Kidney (tissue), 14 donors: ENCODE data around the gene WDR45. TPM values are rescaled to one million over a fixed set of nuclear protein-coding genes. Genes with fewer than 3 reads are reported as not detected.

Experiments
- DNase-seq, 5 donors: peaks; one replicate each; pipeline ENCODE4 v3.0.0-alpha.2; 2013 to 2020
- FAIRE-seq: peaks from 2 replicates; lab custom pipeline; 2012; peaks lifted over from hg19 to GRCh38; lab: Jason Lieb, UNC
- H3K27ac ChIP-seq, 2 donors: one replicate each; pipeline ENCODE4 v1.7.0; 2013; ENCODE audit warnings: low read depth in 2 of 2, low read length in 2 of 2, inconsistent platforms in 1 of 2
- H3K27me3 ChIP-seq: one replicate; pipeline ENCODE4 v1.7.1; 2013; ENCODE audit warnings: low read length, inconsistent platforms; ENCODE audit not compliant: control insufficient read depth, insufficient read depth
- H3K36me3 ChIP-seq, 3 donors: one replicate each; pipeline versions ENCODE4 v1.7.0 to v1.7.1; 2013; ENCODE audit warnings: low read length in 3 of 3, control low read depth in 1 of 3, inconsistent platforms in 1 of 3; ENCODE audit not compliant: insufficient read depth in 3 of 3, control insufficient read depth in 2 of 3
- H3K4me1 ChIP-seq, 3 donors: one replicate each; pipeline versions ENCODE4 v1.7.0 to v1.7.1; 2013; ENCODE audit warnings: low read length in 3 of 3, inconsistent platforms in 1 of 3, low read depth in 1 of 3; ENCODE audit not compliant: control insufficient read depth in 2 of 3, insufficient read depth in 2 of 3
- H3K4me3 ChIP-seq, 3 donors: one replicate each; pipeline versions ENCODE4 v1.7.0 to v1.8.1; 2013; ENCODE audit warnings: low read length in 3 of 3, control low read depth in 1 of 3, inconsistent platforms in 1 of 3
- H3K9ac ChIP-seq, 3 donors: one replicate each; pipeline versions ENCODE4 v1.7.0 to v1.7.1; 2013; ENCODE audit warnings: low read length in 3 of 3, control low read depth in 1 of 3, inconsistent platforms in 1 of 3
- H3K9me3 ChIP-seq, 3 donors: one replicate each; pipeline versions ENCODE4 v1.7.0 to v1.7.1; 2013; ENCODE audit warnings: low read length in 3 of 3, control low read depth in 1 of 3, inconsistent platforms in 1 of 3; ENCODE audit not compliant: control insufficient read depth in 2 of 3, insufficient read depth in 1 of 3
- CTCF ChIP-seq: IDR thresholded peaks from 3 replicates; pipeline ENCODE4 v1.5.1; 2012; ENCODE audit warnings: mild to moderate bottlenecking, moderate library complexity, borderline replicate concordance; ENCODE audit not compliant: insufficient read depth; ENCODE audit errors: extremely low read depth
- intact Hi-C: fragments of 100-400 bp; cut with DNase I; formaldehyde crosslinking; loops from one replicate; pipeline ENCODE4 v1.11.1; 2022
- polyA plus RNA-seq: library from polyadenylated mRNA; stranded (reverse); fragments of 350-450 nt; fragmentation: Illumina TruSeq; extraction: RNeasy Lipid Tissue Mini Kit (QIAGEN cat#74804); gene quantifications from one replicate; pipeline ENCODE4 v1.2.3, GENCODE V29; 2014; ENCODE audit warnings: low read depth, low replicate concordance; ENCODE audit not compliant: insufficient read depth
- total RNA-seq: library from RNA; stranded (reverse); fragmentation: NEBNext Ultra II Directional; extraction: Animal tissue kit (Norgen Biotek cat#: 25700); gene quantifications from one replicate; pipeline ENCODE4 v1.2.1, GENCODE V29; 2021
- donor health status: control.
- donor health status: control.
- donor health status: control.
- donor health status: control.
- donor health status: control.
- donor health status: DM: yes; HTN: yes; CAD: no.
- donor health status: Normal renal cell carcinoma (clear cell type).

WDR45 gene
- total and polyA plus RNA-seq, 2 donors from 2014 or later: 67.4 to 72.4 TPM

- Histone ChIP-seq H3K9me3 (no peaks in the 10 kb centered on the region), H3K4me1 (no peaks in the 10 kb centered on the region), H3K27me3 (no peaks in the 10 kb centered on the region), H3K4me3 (no peak overlapping the region), H3K36me3 (peaks cover 0 to 11% (median 10%) of the 10 kb centered on the region in 3 donors), H3K9ac (no peak overlapping the region), H3K27ac (no peak overlapping the region)
- intact Hi-C loops: no loop called here
- no peak for DNase-seq
- FAIRE-seq: no peak
- no peak for TF ChIP-seq CTCF
These were observed 36.4 kb upstream of the WDR45 start for GRCh38 chrX:49116076-49116475.

DNA sequence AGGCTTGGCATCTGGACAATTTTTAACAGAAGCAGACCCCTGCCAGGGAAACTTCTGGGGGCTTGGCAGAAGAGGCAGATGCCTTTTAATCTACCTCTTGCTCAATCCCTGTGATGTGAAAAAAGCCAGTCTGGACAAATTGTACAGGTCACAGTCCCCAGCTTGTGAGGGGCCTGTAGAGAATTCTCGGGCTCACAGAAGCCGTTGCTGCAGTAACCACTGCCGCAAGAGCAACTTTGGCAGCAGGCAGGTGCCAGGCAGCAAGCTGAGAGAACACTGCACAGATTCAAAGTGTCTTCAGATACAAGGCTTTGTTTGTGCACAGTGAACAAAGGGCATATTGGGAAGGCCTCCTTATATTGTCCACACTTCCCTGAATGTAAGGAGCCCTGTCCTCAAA is 32.1 kb upstream of the WDR45 start:
- no peak overlapping the region for H3K9ac ChIP-seq
- peaks cover 0 to 13% (median 10%) of the 10 kb centered on the region in 3 donors for H3K36me3 ChIP-seq
- no peaks in the 10 kb centered on the region for H3K4me1 ChIP-seq
- no peak overlapping the region for H3K4me3 ChIP-seq
- no peak for DNase-seq
- no peaks in the 10 kb centered on the region for H3K9me3 ChIP-seq
- intact Hi-C loops: no loop called here
- H3K27ac ChIP-seq: no peak overlapping the region
- no peak for FAIRE-seq
- TF ChIP-seq CTCF: no peak
- H3K27me3 ChIP-seq: no peaks in the 10 kb centered on the region

- FAIRE-seq (no peak), DNase-seq (no peak)
- no peak overlapping the region for H3K9ac ChIP-seq
- peaks cover 0 to 7% (median 4%) of the 10 kb centered on the region in 3 donors for H3K36me3 ChIP-seq
- intact Hi-C loops: no loop called here
- no peak overlapping the region for H3K27ac ChIP-seq
- H3K4me1 ChIP-seq: no peaks in the 10 kb centered on the region
- no peak overlapping the region for H3K4me3 ChIP-seq
- no peaks in the 10 kb centered on the region for H3K9me3 ChIP-seq
- TF ChIP-seq CTCF: no peak
- H3K27me3 ChIP-seq: no peaks in the 10 kb centered on the region
These were observed 30.7 kb upstream of the WDR45 start for GRCh38 chrX:49110417-49110816.

DNA sequence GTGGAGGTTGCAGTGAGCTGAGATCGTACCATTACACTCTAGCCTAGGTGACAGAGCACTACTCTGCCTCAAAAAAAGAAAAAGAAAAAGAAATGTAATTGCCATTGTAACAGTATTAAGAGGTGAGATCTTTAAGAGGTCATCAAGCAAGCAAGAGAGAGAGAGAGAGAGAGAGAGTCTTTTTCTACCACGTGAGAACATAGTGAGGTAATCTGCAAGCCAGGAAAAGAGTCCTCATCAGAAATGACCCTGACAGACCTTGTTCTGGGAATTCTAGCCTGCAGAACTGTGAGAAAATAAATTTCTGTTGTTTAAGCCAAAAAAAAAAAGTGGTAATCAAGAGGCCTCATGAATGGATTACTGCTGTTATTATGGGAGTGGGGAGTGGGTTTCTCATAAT is 29.0 kb upstream of the WDR45 start:
- FAIRE-seq (no peak), DNase-seq (no peak)
- Histone ChIP-seq H3K27ac (no peak overlapping the region), H3K9ac (no peak overlapping the region), H3K27me3 (no peaks in the 10 kb centered on the region), H3K36me3 (peaks cover 0 to 4% (median 4%) of the 10 kb centered on the region in 3 donors), H3K4me3 (no peak overlapping the region), H3K4me1 (no peaks in the 10 kb centered on the region), H3K9me3 (no peaks in the 10 kb centered on the region)
- no peak for TF ChIP-seq CTCF
- intact Hi-C loops: no loop called here
